Ovary (tissue), 9 donors: Measurements from ENCODE around the gene ZFAND2A. TPM values are rescaled to one million over a fixed set of nuclear protein-coding genes. Genes with fewer than 3 reads are reported as not detected.

Experiments used
- DNase-seq, 5 donors: peaks; one replicate each; pipeline ENCODE4 v3.0.0-alpha.2; 2019 to 2020
- H3K27ac ChIP-seq, 2 donors: fragments of 200-600 bp; one replicate each; pipeline versions ENCODE4 v1.5.1 to v1.8.0; 2019 to 2022
- H3K27me3 ChIP-seq: fragments of 200-600 bp; one replicate; pipeline ENCODE4 v1.8.0; 2022
- H3K36me3 ChIP-seq: fragments of 200-600 bp; sonication (generic); one replicate; pipeline ENCODE4 v1.5.1; 2019
- H3K4me1 ChIP-seq: one replicate; pipeline ENCODE4 v1.8.1; 2013; ENCODE audit warnings: mild to moderate bottlenecking, moderate library complexity; ENCODE audit not compliant: insufficient read depth
- H3K4me3 ChIP-seq: fragments of 200-600 bp; sonication (generic); one replicate; pipeline ENCODE4 v1.5.1; 2017
- H3K9me3 ChIP-seq, 2 donors: fragments of 200-600 bp in 1 of 2; sonication (generic) in 1 of 2; one replicate each; pipeline versions ENCODE4 v1.5.1 to v1.8.1; 2013 to 2019; ENCODE audit warnings: mild to moderate bottlenecking in 1 of 2, moderate library complexity in 1 of 2
- CTCF ChIP-seq, 3 donors: fragments of 450-650 bp in 2 of 3; fragments of 200-600 bp in 1 of 3; IDR thresholded peaks; one replicate each; pipeline versions ENCODE4 v1.5.1 to v1.8.0; 2016 to 2022; ENCODE audit warnings: antibody characterized with exemption in 3 of 3, mild to moderate bottlenecking in 1 of 3
- EP300 ChIP-seq: sonication (generic); formaldehyde crosslinking; IDR thresholded peaks from one replicate; pipeline ENCODE4 v1.6.1; 2017; ENCODE audit warnings: antibody characterized with exemption
- POLR2A ChIP-seq: fragments of 450-650 bp; IDR thresholded peaks from one replicate; pipeline ENCODE4 v1.6.1; 2017; ENCODE audit warnings: antibody characterized with exemption, mild to moderate bottlenecking, moderate library complexity
- whole genome bisulfite sequencing, 3 donors: extraction: QIAGEN DNeasy Blood & Tissue Kit in 1 of 3; methylation state at CpG; one replicate each; pipeline versions ENCODE4 v1.1.5 to v1.1.7; 2013 to 2017; 5-methylcytosine and 5-hydroxymethylcytosine counted together
- intact Hi-C, 4 donors: fragments of 100-400 bp; cut with DNase I; formaldehyde crosslinking; loops; one replicate each; pipeline versions ENCODE4 v1.11.0 to v1.15.1; 2022 to 2023
- polyA plus RNA-seq, 2 donors: library from polyadenylated mRNA; stranded (reverse); fragments of 200-250 nt in 1 of 2; fragments of 350-450 nt in 1 of 2; fragmentation: Illumina TruSeq in 1 of 2; extraction: RNeasy Lipid Tissue Mini Kit (QIAGEN cat#74804) in 1 of 2; gene quantifications; one replicate each; pipeline ENCODE4 v1.2.3, GENCODE V29; 2013 to 2014
- total RNA-seq, 7 donors: library from RNA; depleted of rRNA in 2 of 7; stranded (reverse); fragments of >200 nt in 2 of 7; fragmentation: NEBNext Ultra II Directional in 3 of 7; extraction: Animal tissue kit (Norgen Biotek cat#: 25700) in 3 of 7; gene quantifications; one replicate each; pipeline versions ENCODE4 v1.1.0 to v1.2.4, GENCODE V29; 2016 to 2023
- donor health status: DM: no; HTN: no; CAD: no; lungs with moderate emphysema.
- donor health status: DM: no; HTN: no; CAD: no.
- donor health status: Bipolar disorder and iron deficiency.
- donor health status: DM: yes; HTN: yes; CAD: no.
- donor health status: DM: no; HTN: no; CAD: no.
- donor health status: DM: yes; HTN: yes; CAD: no.

ZFAND2A gene
- total and polyA plus RNA-seq, 9 donors = 8.1 to 34.9 (median 18.2) TPM

- TF ChIP-seq CTCF (IDR thresholded peaks at IDR 0.05) (no peak), EP300 (no peak), POLR2A (no peak)
Measured at GRCh38 chr7:1187127-1187526, 27.1 kb upstream of the ZFAND2A start.

GRCh38 chr7:1181640-1182039 is 21.6 kb upstream of the ZFAND2A start:
- no peaks in the 10 kb centered on the region for H3K9me3 ChIP-seq
- intact Hi-C loops = loop anchor here in 1 of 4 donors (10.0 kb wide), 2 partner anchors 277 to 857 kb away; no protein-coding TSS in a partner anchor
- H3K27me3 ChIP-seq = no peaks in the 10 kb centered on the region
- H3K36me3 ChIP-seq = no peaks in the 10 kb centered on the region
- WGBS, 3 donors = 61 to 67% (median 63%) methylated on average over 11 to 12 of the region's 12 CpGs
- no peak overlapping the region for H3K4me3 ChIP-seq
- no peak for DNase-seq
- no peaks in the 10 kb centered on the region for H3K4me1 ChIP-seq
- no peak overlapping the region for H3K27ac ChIP-seq
- no peak for TF ChIP-seq CTCF (IDR thresholded peaks at IDR 0.05)
- TF ChIP-seq EP300 = no peak
- TF ChIP-seq POLR2A = no peak

More at GRCh38 chr7:1187127-1187526, 27.1 kb upstream of the ZFAND2A start:
- WGBS, 3 donors = 71 to 82% (median 75%) methylated on average over 11 of the region's 11 CpGs
- DNase-seq = no peak
- no peaks in the 10 kb centered on the region for H3K27me3 ChIP-seq
- H3K36me3 ChIP-seq = no peaks in the 10 kb centered on the region
- H3K4me1 ChIP-seq = no peaks in the 10 kb centered on the region
- H3K4me3 ChIP-seq = no peak overlapping the region
- intact Hi-C loops = loop anchor here in 1 of 4 donors (10.0 kb wide), 2 partner anchors 282 to 862 kb away; no protein-coding TSS in a partner anchor
- H3K27ac ChIP-seq = no peak overlapping the region
- no peaks in the 10 kb centered on the region for H3K9me3 ChIP-seq

DNA sequence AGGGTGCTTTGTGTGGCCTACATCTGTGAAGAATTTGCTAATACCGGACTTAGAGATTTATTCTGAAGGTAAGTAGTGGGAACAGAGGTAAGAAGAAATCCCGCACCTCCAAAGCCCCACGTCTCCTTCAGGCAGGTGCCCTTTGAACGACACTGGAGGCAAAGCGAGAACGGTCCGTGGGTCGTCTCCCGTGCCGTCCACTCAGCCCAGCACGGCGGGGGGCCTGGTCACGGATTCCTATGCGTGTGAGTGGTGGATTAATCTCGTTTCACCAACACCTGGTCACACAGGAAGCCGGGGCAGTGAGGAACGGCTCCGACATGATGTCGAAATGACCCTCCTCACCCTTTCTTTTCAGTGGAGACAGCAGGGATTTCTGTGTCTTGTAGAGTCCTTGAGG is 21.0 kb upstream of the ZFAND2A start:
- no peak for TF ChIP-seq EP300
- no peak for TF ChIP-seq POLR2A
- TF ChIP-seq CTCF (IDR thresholded peaks at IDR 0.05) = no peak
- Histone ChIP-seq H3K4me1 (peaks cover 2% of the 10 kb centered on the region), H3K4me3 (no peak overlapping the region), H3K9me3 (no peaks in the 10 kb centered on the region), H3K27me3 (no peaks in the 10 kb centered on the region), H3K36me3 (no peaks in the 10 kb centered on the region), H3K27ac (no peak overlapping the region)
- intact Hi-C loops = loop anchor here in 1 of 4 donors (10.0 kb wide), 2 partner anchors 276 to 856 kb away; no protein-coding TSS in a partner anchor
- no peak for DNase-seq
- WGBS, 3 donors = 74 to 79% (median 76%) methylated on average over 19 of the region's 19 CpGs

DNA sequence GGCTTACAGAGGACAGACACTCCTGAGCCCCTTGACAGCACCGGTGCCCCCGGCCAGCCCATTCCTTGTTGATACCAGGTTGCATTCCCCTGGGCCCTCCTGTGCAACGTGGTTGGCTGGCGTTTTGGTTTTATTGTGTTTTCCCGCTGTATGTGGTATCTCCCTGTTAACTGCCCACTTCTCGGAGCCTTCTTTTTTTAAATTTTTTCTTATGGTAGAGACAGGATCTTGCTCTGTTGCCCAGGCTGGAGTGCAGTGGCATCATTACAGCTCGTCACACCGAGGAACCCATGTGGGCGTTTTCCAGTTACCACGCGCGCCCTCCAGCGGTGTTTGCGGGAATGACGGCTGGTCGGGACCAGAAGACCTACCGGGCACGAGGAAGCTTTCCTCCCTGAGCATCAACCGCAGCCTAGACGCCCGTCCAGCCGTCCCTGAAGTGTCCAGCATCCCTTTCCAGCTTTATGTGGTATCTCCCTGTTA is 16.9 kb upstream of the ZFAND2A start:
- Histone ChIP-seq H3K9me3 (no peaks in the 10 kb centered on the region), H3K36me3 (no peaks in the 10 kb centered on the region), H3K4me3 (no peak overlapping the region), H3K27ac (no peak overlapping the region), H3K4me1 (peaks cover 2% of the 10 kb centered on the region), H3K27me3 (no peaks in the 10 kb centered on the region)
- peak in 1 of 3 donors; percentile 18 for TF ChIP-seq CTCF (IDR thresholded peaks at IDR 0.05)
- TF ChIP-seq EP300 = no peak
- no peak for TF ChIP-seq POLR2A
- intact Hi-C loops = loop anchor here (2.0 to 10.0 kb wide), 6 partner anchors 44 to 185 kb away; partner anchors contain the start of gene GPER1 (in 3 of the 4)
- DNase-seq = peak in 4 of 5 donors; percentile 55 to 76 (median 62)
- 36 to 48% (median 44%) methylated on average over 22 of the region's 22 CpGs for WGBS, 3 donors
